SIG-M5 treated with dmso at 0.1 percent for 504 hours (cell line): Measurements from ENCODE around the gene PADI4.

Source experiments
- DNase-seq: peaks from one replicate; lab custom pipeline; 2025; ENCODE audit not compliant: unreplicated experiment; lab: John Stamatoyannopoulos, UW

PADI4 gene, protein sequence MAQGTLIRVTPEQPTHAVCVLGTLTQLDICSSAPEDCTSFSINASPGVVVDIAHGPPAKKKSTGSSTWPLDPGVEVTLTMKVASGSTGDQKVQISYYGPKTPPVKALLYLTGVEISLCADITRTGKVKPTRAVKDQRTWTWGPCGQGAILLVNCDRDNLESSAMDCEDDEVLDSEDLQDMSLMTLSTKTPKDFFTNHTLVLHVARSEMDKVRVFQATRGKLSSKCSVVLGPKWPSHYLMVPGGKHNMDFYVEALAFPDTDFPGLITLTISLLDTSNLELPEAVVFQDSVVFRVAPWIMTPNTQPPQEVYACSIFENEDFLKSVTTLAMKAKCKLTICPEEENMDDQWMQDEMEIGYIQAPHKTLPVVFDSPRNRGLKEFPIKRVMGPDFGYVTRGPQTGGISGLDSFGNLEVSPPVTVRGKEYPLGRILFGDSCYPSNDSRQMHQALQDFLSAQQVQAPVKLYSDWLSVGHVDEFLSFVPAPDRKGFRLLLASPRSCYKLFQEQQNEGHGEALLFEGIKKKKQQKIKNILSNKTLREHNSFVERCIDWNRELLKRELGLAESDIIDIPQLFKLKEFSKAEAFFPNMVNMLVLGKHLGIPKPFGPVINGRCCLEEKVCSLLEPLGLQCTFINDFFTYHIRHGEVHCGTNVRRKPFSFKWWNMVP

GRCh38 chr1:17307946-17308345, at the start of gene PADI4:
PADI4 (plus strand) TSS chr1:17308197; CDS start chr1:17308223, 26 bp downstream.
- no peak for DNase-seq

DNA sequence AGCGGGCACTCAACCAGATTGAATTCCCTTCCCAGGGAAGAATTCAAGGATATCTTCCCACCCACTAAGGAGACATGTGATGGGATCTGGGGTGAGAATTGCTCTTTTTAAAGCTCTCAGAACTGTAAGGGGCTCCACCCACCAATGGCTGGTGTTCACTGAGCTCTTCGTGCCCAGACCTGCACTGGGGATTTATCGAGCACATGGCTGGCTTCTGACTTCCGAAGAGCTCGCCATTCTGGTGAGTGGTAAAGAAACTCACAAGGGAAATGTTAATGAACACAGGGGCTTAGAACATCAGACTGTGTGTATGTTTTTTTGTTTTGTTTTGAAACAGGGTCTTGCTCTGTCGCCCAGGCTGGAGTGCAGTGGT, 49.3 kb upstream of the PADI4 start:
- DNase-seq: no peak

- no peak for DNase-seq
These were observed 48.6 kb upstream of the PADI4 start for GRCh38 chr1:17259233-17259873.

GRCh38 chr1:17260264-17260663, 47.7 kb upstream of the PADI4 start:
- no peak for DNase-seq

- no peak for DNase-seq
These were observed 47.3 kb upstream of the PADI4 start for GRCh38 chr1:17260738-17261137.

DNA sequence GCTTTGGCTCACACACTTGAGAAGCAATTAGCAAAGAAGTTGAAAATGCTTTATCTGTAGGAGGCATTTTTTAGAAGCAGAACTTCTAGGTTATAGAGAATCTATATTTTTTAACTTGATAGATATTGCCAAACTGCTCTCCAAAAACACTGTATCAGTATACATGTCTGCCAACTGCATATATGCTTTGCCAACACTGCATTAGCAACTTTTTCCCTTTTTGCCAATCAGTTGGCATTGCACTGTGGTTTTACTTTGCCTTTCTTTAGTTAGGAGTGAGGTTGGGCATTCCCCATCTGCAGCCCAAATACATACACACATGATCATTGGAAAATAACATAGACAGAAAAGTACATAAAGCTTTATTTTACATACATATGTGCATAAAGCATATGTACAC, 44.1 kb upstream of the PADI4 start:
- DNase-seq: no peak

- DNase-seq: no peak
These were observed 43.5 kb upstream of the PADI4 start for GRCh38 chr1:17264470-17264869.

DNA sequence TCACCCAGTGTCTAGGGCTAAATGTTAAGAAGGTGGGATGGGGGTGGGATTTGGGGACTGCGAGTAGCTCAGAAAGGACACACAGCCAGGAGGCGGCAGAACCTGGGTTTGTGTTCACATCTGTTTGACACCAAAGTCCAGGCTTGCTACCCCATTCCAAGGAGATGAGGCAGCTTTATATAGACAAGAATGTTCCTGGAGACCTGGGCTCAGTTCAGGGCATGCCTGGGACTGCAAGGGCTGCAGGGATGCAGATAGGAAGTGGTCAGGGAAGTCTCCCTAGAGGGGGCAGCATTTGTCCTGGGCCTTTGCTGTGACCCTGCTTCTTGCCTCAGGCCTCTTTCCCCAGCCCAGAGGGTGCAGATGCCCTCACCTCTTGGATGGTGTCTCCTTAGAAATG, 42.8 kb upstream of the PADI4 start:
- DNase-seq: no peak

DNA sequence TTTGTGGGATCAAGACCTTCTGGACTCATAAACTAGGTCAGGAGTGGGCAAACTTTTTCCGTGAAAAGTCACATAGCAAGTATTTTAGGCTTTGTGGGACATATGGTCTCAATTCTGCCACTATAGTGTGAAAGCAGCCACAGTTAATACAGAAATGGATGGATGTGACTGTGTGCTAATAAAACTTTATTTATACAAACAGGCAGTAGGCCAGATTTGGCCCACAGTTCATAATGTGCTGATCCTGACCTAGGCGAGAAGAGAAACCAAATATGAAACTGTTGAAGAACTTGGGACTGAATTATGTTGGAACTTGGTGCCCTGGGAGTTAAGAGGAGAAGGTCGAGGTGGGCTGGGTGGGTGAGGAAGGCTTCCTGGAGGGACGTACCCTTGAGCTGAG, 42.0 kb upstream of the PADI4 start:
- DNase-seq: no peak

DNA sequence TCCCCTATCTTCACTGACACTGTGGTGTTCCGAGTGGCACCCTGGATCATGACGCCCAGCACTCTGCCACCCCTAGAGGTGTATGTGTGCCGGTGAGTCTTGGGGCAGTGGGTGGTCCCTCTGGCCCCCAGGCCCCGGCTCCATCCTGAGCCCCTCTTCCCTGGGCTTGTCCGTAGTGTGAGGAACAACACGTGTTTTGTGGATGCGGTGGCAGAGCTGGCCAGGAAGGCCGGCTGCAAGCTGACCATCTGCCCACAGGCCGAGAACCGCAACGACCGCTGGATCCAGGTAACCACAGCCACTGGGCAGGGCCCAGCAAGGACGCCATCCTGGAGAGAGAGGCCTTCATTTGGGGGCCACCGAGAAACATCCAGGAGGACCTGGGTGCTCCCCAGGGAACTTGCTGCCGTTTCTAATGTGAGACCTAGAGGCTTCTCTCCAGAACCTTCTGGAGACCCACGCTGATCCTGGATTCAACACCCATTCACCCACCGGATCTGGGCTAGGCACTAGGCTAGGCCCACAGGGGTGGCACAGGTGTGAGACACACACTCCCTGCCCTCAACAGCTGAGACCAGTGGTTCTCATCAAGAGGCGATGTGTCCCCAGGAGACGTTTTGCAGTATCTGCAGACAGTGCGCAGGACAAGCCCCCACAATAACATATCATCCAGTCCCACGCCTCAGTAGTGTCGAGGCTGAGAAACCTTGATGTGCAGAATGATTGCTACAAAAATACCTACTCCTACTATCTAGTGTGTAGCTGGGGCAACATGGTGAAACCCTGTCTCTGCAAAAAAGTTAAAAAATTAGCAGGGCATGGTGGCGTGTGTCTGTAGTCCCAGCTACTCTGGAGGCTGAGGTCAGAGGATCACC, 36.9 kb upstream of the PADI4 start:
- no peak for DNase-seq

DNA sequence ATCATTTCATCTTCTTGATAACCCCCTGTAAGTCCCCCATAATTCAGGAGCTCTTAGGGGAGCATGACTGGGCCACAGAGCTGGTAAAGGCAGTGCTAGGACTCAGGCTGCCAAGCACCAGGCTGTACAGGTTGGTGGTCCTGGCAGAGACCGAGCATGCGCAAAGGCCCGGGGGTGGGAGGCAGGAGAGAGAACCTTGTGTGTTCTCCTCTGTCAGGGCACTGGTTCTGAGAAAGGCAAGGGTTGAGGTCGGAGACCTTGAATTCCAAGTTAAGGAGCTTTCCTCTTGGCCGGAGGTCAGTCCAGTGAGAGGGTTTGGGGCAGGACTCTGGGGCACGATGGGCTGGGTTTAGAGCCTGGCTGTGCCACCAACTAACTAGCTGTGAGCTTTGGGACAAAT, 35.9 kb upstream of the PADI4 start:
- DNase-seq: no peak

DNA sequence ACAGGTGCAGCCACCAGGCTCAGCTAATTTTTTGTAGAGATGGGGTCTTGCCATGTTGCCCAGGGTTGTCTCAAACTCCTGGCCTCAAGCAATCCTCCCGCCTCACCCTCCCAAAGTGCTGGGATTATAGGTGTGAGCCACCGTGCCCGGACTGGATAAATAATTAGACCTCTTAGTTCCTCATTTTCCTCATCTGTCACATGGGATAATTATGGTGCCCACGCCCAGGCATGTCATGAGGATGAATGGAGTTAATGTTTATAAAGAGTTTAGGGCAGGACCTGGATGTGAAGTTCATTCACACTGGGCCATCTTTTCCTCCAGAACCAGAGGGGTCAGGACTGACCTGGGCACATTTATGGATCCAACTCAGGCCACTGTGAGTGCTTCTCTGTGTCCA, 35.4 kb upstream of the PADI4 start:
- no peak for DNase-seq

DNA sequence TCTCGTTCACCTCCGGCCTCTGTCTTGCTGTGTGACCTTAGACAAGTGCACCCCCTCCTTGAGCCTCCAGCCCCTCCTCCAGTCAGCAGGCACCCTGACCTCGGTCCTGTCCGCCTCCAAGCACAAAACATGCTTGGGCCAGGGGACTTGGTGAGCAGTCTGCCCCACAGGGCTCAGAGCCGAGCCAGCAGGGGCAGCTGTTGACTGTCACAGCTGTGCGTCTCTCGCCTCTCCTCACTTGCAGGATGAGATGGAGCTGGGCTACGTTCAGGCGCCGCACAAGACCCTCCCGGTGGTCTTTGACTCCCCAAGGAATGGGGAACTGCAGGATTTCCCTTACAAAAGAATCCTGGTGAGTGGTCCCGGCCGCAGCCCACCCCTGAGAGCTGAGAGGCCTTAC, 34.9 kb upstream of the PADI4 start:
- DNase-seq: no peak

- peak; percentile 48 for DNase-seq
These were observed 33.5 kb upstream of the PADI4 start for GRCh38 chr1:17274186-17275170.

DNA sequence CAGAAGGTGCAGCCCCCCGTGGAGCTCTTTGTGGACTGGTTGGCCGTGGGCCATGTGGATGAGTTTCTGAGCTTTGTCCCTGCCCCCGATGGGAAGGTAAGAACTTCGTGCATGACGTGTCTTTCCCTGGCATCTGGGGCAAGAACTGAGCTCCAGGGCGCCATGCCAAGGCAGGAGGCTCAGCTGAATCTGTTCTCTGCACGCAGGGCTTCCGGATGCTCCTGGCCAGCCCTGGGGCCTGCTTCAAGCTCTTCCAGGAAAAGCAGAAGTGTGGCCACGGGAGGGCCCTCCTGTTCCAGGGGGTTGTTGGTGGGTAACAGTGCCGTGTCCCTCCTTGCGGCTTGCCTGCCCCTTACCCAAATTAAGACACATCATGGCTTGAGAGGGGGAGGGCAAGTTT, 31.4 kb upstream of the PADI4 start:
- peak; percentile 36 for DNase-seq

GRCh38 chr1:17277511-17278159, 30.4 kb upstream of the PADI4 start:
- DNase-seq: no peak

- no peak for DNase-seq
These were observed 28.8 kb upstream of the PADI4 start for GRCh38 chr1:17278996-17279830.

GRCh38 chr1:17280436-17280835, 27.6 kb upstream of the PADI4 start:
- no peak for DNase-seq

GRCh38 chr1:17280894-17281293, 27.1 kb upstream of the PADI4 start:
- DNase-seq: no peak
